H9 (cell line): ENCODE results near the gene NOX5. TPM values are rescaled to one million over a fixed set of nuclear protein-coding genes. Genes with fewer than 3 reads are reported as not detected.

Experiments
- DNase-seq: peaks from one replicate; pipeline ENCODE4 v3.0.0-alpha.2; 2017
- H2AFZ ChIP-seq: one replicate; pipeline ENCODE4 v1.6.1; 2013; ENCODE audit warnings: mild to moderate bottlenecking, low read length, control low read depth, moderate library complexity
- H2AK5ac ChIP-seq: 2 replicates; pipeline ENCODE4 v1.6.1; 2013; ENCODE audit warnings: low read length, control low read depth, mixed read lengths; ENCODE audit not compliant: insufficient read length
- H2BK120ac ChIP-seq: one replicate; pipeline ENCODE4 v1.6.1; 2013; ENCODE audit warnings: low read depth, mild to moderate bottlenecking, low read length, control low read depth, inconsistent platforms; ENCODE audit not compliant: poor library complexity, severe bottlenecking
- H2BK12ac ChIP-seq: 2 replicates; pipeline ENCODE4 v1.6.1; 2013; ENCODE audit warnings: low read length, control low read depth, mixed read lengths, low read depth; ENCODE audit not compliant: insufficient read length
- H2BK15ac ChIP-seq: 2 replicates; pipeline ENCODE4 v1.6.1; 2013; ENCODE audit warnings: low read depth, low read length, control low read depth
- H2BK20ac ChIP-seq: one replicate; pipeline ENCODE4 v1.6.1; 2013; ENCODE audit warnings: low read depth, mild to moderate bottlenecking, low read length, control low read depth, inconsistent platforms; ENCODE audit not compliant: poor library complexity, severe bottlenecking
- H2BK5ac ChIP-seq: 2 replicates; pipeline ENCODE4 v1.6.1; 2013; ENCODE audit warnings: low read length, control low read depth, mixed read lengths; ENCODE audit not compliant: insufficient read length
- H3K14ac ChIP-seq: 2 replicates; pipeline ENCODE4 v1.6.1; 2013; ENCODE audit warnings: low read length, control low read depth; ENCODE audit not compliant: insufficient read depth
- H3K18ac ChIP-seq: 2 replicates; pipeline ENCODE4 v1.6.1; 2013; ENCODE audit warnings: low read depth, mild to moderate bottlenecking, mixed read lengths, low read length, control low read depth; ENCODE audit not compliant: insufficient read length
- H3K23ac ChIP-seq: 2 replicates; pipeline ENCODE4 v1.6.1; 2013; ENCODE audit warnings: low read length, control low read depth, mixed read lengths, low read depth; ENCODE audit not compliant: insufficient read length
- H3K23me2 ChIP-seq: 2 replicates; pipeline ENCODE4 v1.6.1; 2013; ENCODE audit warnings: low read depth, mild to moderate bottlenecking, mixed read lengths, low read length, control low read depth; ENCODE audit not compliant: insufficient read length, poor library complexity, severe bottlenecking
- H3K27ac ChIP-seq: 2 replicates; pipeline ENCODE4 v1.5.1; 2013; ENCODE audit warnings: low read length, control low read depth, mixed read lengths, low read depth; ENCODE audit not compliant: insufficient read length
- H3K27me3 ChIP-seq: 2 replicates; pipeline ENCODE4 v1.6.1; 2013; ENCODE audit warnings: low read length, control low read depth, inconsistent platforms; ENCODE audit not compliant: insufficient read depth
- H3K4ac ChIP-seq: 2 replicates; pipeline ENCODE4 v1.6.1; 2013; ENCODE audit warnings: low read depth, mild to moderate bottlenecking, control low read depth, inconsistent platforms, low read length, moderate library complexity
- H3K4me1 ChIP-seq: 2 replicates; pipeline ENCODE4 v1.6.1; 2013; ENCODE audit warnings: low read length, control low read depth, inconsistent platforms; ENCODE audit not compliant: insufficient read depth
- H3K4me2 ChIP-seq: 2 replicates; pipeline ENCODE4 v1.6.1; 2013; ENCODE audit warnings: low read length, control low read depth, mixed read lengths; ENCODE audit not compliant: insufficient read length, insufficient read depth
- H3K56ac ChIP-seq: 2 replicates; pipeline ENCODE4 v1.6.1; 2013; ENCODE audit warnings: low read depth, mild to moderate bottlenecking, mixed read lengths, low read length, control low read depth; ENCODE audit not compliant: insufficient read length
- H3K79me1 ChIP-seq: 2 replicates; pipeline ENCODE4 v1.6.1; 2013; ENCODE audit warnings: low read depth, mild to moderate bottlenecking, moderate library complexity, low read length, control low read depth, inconsistent platforms; ENCODE audit not compliant: insufficient read depth, poor library complexity, severe bottlenecking
- H3K79me2 ChIP-seq: 2 replicates; pipeline ENCODE4 v1.6.1; 2013; ENCODE audit warnings: low read length, control low read depth, inconsistent platforms; ENCODE audit not compliant: insufficient read depth
- H3K9ac ChIP-seq: 2 replicates; pipeline ENCODE4 v1.6.1; 2013; ENCODE audit warnings: low read length, control low read depth, mixed read lengths; ENCODE audit not compliant: insufficient read length; ENCODE audit errors: extremely low read depth
- H3K9me3 ChIP-seq: one replicate; pipeline ENCODE4 v1.6.1; 2013; ENCODE audit warnings: low read depth, low read length, inconsistent platforms; ENCODE audit not compliant: control insufficient read depth
- H3T11ph ChIP-seq: one replicate; pipeline ENCODE4 v1.6.1; 2013; ENCODE audit warnings: mild to moderate bottlenecking, low read length, control low read depth, inconsistent platforms
- H4K20me1 ChIP-seq: one replicate; pipeline ENCODE4 v1.6.1; 2013; ENCODE audit not compliant: control insufficient read depth, insufficient read length, insufficient read depth
- H4K5ac ChIP-seq: 2 replicates; pipeline ENCODE4 v1.6.1; 2013; ENCODE audit warnings: low read depth, mild to moderate bottlenecking, mixed read lengths, low read length, control low read depth; ENCODE audit not compliant: insufficient read length
- H4K8ac ChIP-seq: replicated peaks from 2 replicates; pipeline ENCODE4 v1.6.1; 2013; ENCODE audit warnings: low read length, control low read depth, mixed read lengths, low read depth; ENCODE audit not compliant: insufficient read length
- H4K91ac ChIP-seq: 2 replicates; pipeline ENCODE4 v1.6.1; 2013; ENCODE audit warnings: low read depth, mild to moderate bottlenecking, moderate library complexity, mixed read lengths, low read length, control low read depth; ENCODE audit not compliant: insufficient read length
- H3K27ac Mint-ChIP-seq, 3 experiments: 2 replicates in 2 of 3; 3 replicates in 1 of 3; pipeline ENCODE4 v1.8.0; 2020 to 2021; ENCODE audit warnings: mixed read lengths in 3 of 3, mild to moderate bottlenecking in 1 of 3, moderate library complexity in 1 of 3
- H3K27me3 Mint-ChIP-seq: 2 replicates; pipeline ENCODE4 v1.8.0; 2021; ENCODE audit warnings: low read depth, mild to moderate bottlenecking, moderate library complexity, mixed read lengths
- H3K36me3 Mint-ChIP-seq, 3 experiments: 2 replicates in 2 of 3; 3 replicates in 1 of 3; pipeline ENCODE4 v1.8.0; 2020 to 2021; ENCODE audit warnings: low read depth in 3 of 3, mixed read lengths in 3 of 3; ENCODE audit not compliant: insufficient read depth in 1 of 3
- H3K4me1 Mint-ChIP-seq, 2 experiments: 2 replicates each; pipeline ENCODE4 v1.8.0; 2020; ENCODE audit warnings: mixed read lengths in 2 of 2
- H3K4me3 Mint-ChIP-seq, 2 experiments: 2 replicates in 1 of 2; 3 replicates in 1 of 2; pipeline ENCODE4 v1.8.0; 2020 to 2021; ENCODE audit warnings: mild to moderate bottlenecking in 2 of 2, mixed read lengths in 2 of 2, moderate library complexity in 1 of 2
- H3K9me3 Mint-ChIP-seq, 2 experiments: 2 replicates in 1 of 2; 3 replicates in 1 of 2; pipeline ENCODE4 v1.8.0; 2020; ENCODE audit warnings: mild to moderate bottlenecking in 2 of 2, mixed read lengths in 2 of 2, moderate library complexity in 1 of 2
- WGBS: extraction: QIAGEN DNeasy Blood & Tissue Kit; methylation state at CpG from one replicate; pipeline ENCODE4 v1.1.7; 2013; ENCODE audit warnings: missing lambda C conversion rate, low lambda C conversion rate, mixed read lengths; ENCODE audit not compliant: insufficient read length; ENCODE audit errors: extremely low coverage; 5-methylcytosine and 5-hydroxymethylcytosine counted together
- total RNA-seq: library from RNA; stranded (reverse); gene quantifications from 2 replicates; pipeline ENCODE4 v1.2.1, GENCODE V29; 2021
- TF ChIP-seq, protein P1 (sequence below): fragments of 200-600 bp; sonication (generic); conservative IDR thresholded peaks from 3 replicates; pipeline ENCODE4 v1.8.0; 2021; ENCODE audit warnings: antibody characterized with exemption, mild to moderate bottlenecking

The NOX5 gene
- total RNA-seq, 1 experiment from 2014 or later: 0.04 TPM

DNA sequence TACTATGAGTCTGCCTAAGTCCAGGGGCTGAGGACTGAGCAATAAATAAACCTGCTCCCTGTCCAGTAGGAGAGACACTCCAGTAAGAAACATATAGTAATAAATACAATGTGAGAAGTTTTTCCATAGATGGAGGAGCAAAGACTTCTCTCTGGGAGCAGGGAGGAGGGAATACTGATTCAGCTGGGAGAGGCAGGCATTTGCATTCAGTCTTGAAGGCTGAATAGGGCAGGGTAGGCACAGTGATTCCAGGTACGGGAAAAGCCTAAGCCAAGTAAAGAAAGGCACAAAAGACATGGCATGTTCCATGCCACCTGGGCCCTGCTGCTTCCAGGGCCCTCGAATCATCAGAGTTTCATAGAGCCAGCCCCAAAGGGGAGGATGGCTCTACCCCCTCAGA is 86.3 kb downstream of the NOX5 start:
- Histone ChIP-seq H2BK120ac (no peak overlapping the region), H3K27ac (no peak overlapping the region), H3K4me1 (no peaks in the 10 kb centered on the region), H2BK5ac (no peak overlapping the region), H2BK12ac (no peak overlapping the region), H3K4me2 (no peak overlapping the region), H3K79me2 (no peaks in the 10 kb centered on the region), H3K9me3 (no peaks in the 10 kb centered on the region), H2BK15ac (no peak overlapping the region), H3K23me2 (no peaks in the 10 kb centered on the region), H2AK5ac (no peak overlapping the region), H3K56ac (no peak overlapping the region), H2BK20ac (no peak overlapping the region), H4K5ac (no peak overlapping the region), H3K14ac (no peak overlapping the region), H4K20me1 (no peaks in the 10 kb centered on the region), H3K18ac (no peak overlapping the region), H4K8ac (no peak overlapping the region), H3K9ac (no peak overlapping the region), H3T11ph (no peak overlapping the region), H3K79me1 (no peaks in the 10 kb centered on the region), H4K91ac (no peak overlapping the region), H2AFZ (no peak overlapping the region), H3K23ac (no peak overlapping the region), H3K4ac (no peak overlapping the region), H3K27me3 (no peaks in the 10 kb centered on the region)
- Mint-ChIP-seq H3K36me3 (peaks cover 0 to 4% (median 3%) of the 10 kb centered on the region in 3 experiments; a peak in 2 of 7 replicates), H3K27ac (no peak overlapping the region), H3K4me1 (peaks cover 13 to 34% of the 10 kb centered on the region in 2 experiments), H3K4me3 (no peak overlapping the region), H3K9me3 (peaks cover 0 to 1% of the 10 kb centered on the region in 2 experiments; a peak in 1 of 5 replicates), H3K27me3 (peaks cover 24% of the 10 kb centered on the region)
- DNase-seq: no peak
- TF ChIP-seq, protein P1, sequence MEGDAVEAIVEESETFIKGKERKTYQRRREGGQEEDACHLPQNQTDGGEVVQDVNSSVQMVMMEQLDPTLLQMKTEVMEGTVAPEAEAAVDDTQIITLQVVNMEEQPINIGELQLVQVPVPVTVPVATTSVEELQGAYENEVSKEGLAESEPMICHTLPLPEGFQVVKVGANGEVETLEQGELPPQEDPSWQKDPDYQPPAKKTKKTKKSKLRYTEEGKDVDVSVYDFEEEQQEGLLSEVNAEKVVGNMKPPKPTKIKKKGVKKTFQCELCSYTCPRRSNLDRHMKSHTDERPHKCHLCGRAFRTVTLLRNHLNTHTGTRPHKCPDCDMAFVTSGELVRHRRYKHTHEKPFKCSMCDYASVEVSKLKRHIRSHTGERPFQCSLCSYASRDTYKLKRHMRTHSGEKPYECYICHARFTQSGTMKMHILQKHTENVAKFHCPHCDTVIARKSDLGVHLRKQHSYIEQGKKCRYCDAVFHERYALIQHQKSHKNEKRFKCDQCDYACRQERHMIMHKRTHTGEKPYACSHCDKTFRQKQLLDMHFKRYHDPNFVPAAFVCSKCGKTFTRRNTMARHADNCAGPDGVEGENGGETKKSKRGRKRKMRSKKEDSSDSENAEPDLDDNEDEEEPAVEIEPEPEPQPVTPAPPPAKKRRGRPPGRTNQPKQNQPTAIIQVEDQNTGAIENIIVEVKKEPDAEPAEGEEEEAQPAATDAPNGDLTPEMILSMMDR: no peak
- WGBS: no CpG with 5 or more reads among the region's 2 CpGs
